HL-60/S4 (cell line): Measurements from ENCODE around the gene OTC.

Experiments used
- in situ Hi-C: fragments of 300-500 bp; cut with MboI; formaldehyde crosslinking; loops from 2 replicates; pipeline ENCODE4 v1.14.3; 2022; ENCODE audit warnings: low sequenced_read_pairs

Gene OTC

GRCh38 chrX:38465686-38466085 is 113.3 kb downstream of the OTC start:
- in situ Hi-C loops: no loop called here

GRCh38 chrX:38468563-38469157 is 116.3 kb downstream of the OTC start:
- in situ Hi-C loops: no loop called here
